Pancreas (tissue), 10 donors: ENCODE measurements around the gene RBM4. TPM values are rescaled to one million over a fixed set of nuclear protein-coding genes. Genes with fewer than 3 reads are reported as not detected.
A peak's percentile ranks its signal among the peaks of the same experiment; 100 is the strongest.

ENCODE experiments used
- ATAC-seq, 4 donors: fragments of 200-7000 bp; cut with Tn5 transposase; one replicate each; pipeline versions ENCODE4 v1.8.0 to v1.9.1; 2020; ENCODE audit warnings: mild to moderate bottlenecking in 4 of 4, moderate library complexity in 4 of 4
- DNase-seq, 6 donors: peaks; one replicate each; pipeline ENCODE4 v3.0.0-alpha.2; 2020
- FAIRE-seq: peaks from 2 replicates; lab custom pipeline; 2012; peaks lifted over from hg19 to GRCh38; lab: Jason Lieb, UNC
- H3K27ac ChIP-seq, 4 donors: fragments of 200-600 bp; sonication (generic); 1 replicate in 3 of 4; 2 replicates in 1 of 4; pipeline versions ENCODE4 v1.5.0 to v1.8.0; 2020
- H3K27me3 ChIP-seq, 4 donors: fragments of 200-600 bp; one replicate each; pipeline ENCODE4 v1.8.0; 2021
- H3K36me3 ChIP-seq, 3 donors: fragments of 200-600 bp; sonication (generic) in 1 of 3; one replicate each; pipeline versions ENCODE4 v1.5.0 to v1.8.0; 2020 to 2021
- H3K4me1 ChIP-seq, 3 donors: fragments of 200-600 bp; one replicate each; pipeline ENCODE4 v1.8.0; 2021
- H3K4me3 ChIP-seq, 4 donors: fragments of 200-600 bp; sonication (generic) in 2 of 4; one replicate each; pipeline versions ENCODE4 v1.5.0 to v1.8.0; 2020 to 2021
- H3K9me3 ChIP-seq, 4 donors: fragments of 200-600 bp; one replicate each; pipeline ENCODE4 v1.8.0; 2021
- CTCF ChIP-seq, 4 donors: fragments of 200-600 bp; sonication (generic) in 3 of 4; IDR thresholded peaks; one replicate each; pipeline versions ENCODE4 v1.5.0 to v1.8.0; 2021; ENCODE audit warnings: antibody characterized with exemption in 4 of 4
- WGBS, 2 donors: extraction: QIAGEN DNeasy Blood & Tissue Kit; methylation state at CpG; one replicate each; pipeline ENCODE4 v1.1.7; 2013; 5-methylcytosine and 5-hydroxymethylcytosine counted together
- intact Hi-C, 3 donors: fragments of 100-400 bp; cut with DNase I; formaldehyde crosslinking; loops; one replicate each; pipeline versions ENCODE4 v1.11.1 to v1.14.2; 2022
- polyA plus RNA-seq, 2 donors: library from polyadenylated mRNA; stranded (reverse); fragments of 200-250 nt; gene quantifications; one replicate each; pipeline ENCODE4 v1.2.3, GENCODE V29; 2013
- total RNA-seq, 6 donors: library from RNA; stranded (reverse); fragmentation: NEBNext Ultra II Directional in 4 of 6; extraction: Animal tissue kit (Norgen Biotek cat#: 25700) in 4 of 6; gene quantifications; one replicate each; pipeline versions ENCODE4 v1.2.1 to v1.2.4, GENCODE V29; 2021 to 2023
- donor health status: healthy with polysubstance abuse.
- donor health status: DM: no; HTN: no; CAD: no; lungs with moderate emphysema.
- donor health status: DM: no; HTN: no; CAD: no.
- donor health status: control.
- donor health status: control.
- donor health status: Bipolar disorder and iron deficiency.
- donor health status: DM: yes; HTN: yes; CAD: no.
- donor health status: DM: no; HTN: no; CAD: no.
- donor health status: DM: no; HTN: no; CAD: no.
- donor health status: DM: yes; HTN: yes; CAD: no.

Gene RBM4
- total and polyA plus RNA-seq, 8 donors: 47.5 to 84.2 (median 65.1) TPM

- intact Hi-C loops: no loop called here
- Histone ChIP-seq H3K9me3 (no peaks in the 10 kb centered on the region), H3K27me3 (no peaks in the 10 kb centered on the region), H3K36me3 (peaks cover 6 to 34% (median 33%) of the 10 kb centered on the region in 3 donors), H3K4me1 (no peaks in the 10 kb centered on the region), H3K27ac (no peak overlapping the region), H3K4me3 (no peak overlapping the region)
- TF ChIP-seq CTCF (IDR thresholded peaks at IDR 0.05): no peak
- no peak for FAIRE-seq
- no peak for DNase-seq
- no peak for ATAC-seq
- WGBS, 2 donors: 85 to 89% methylated on average over 2 of the region's 2 CpGs
Observed at GRCh38 chr11:66629356-66629755, 9.1 kb upstream of the RBM4 start.

- ATAC-seq: no peak
- 87 to 88% methylated on average over 6 of the region's 6 CpGs for WGBS, 2 donors
- TF ChIP-seq CTCF (IDR thresholded peaks at IDR 0.05): no peak
- intact Hi-C loops: no loop called here
- no peak for DNase-seq
- Histone ChIP-seq H3K27me3 (no peaks in the 10 kb centered on the region), H3K4me1 (no peaks in the 10 kb centered on the region), H3K27ac (no peak overlapping the region), H3K36me3 (peaks cover 0 to 9% (median 8%) of the 10 kb centered on the region in 3 donors), H3K4me3 (no peak overlapping the region), H3K9me3 (no peaks in the 10 kb centered on the region)
- no peak for FAIRE-seq
Observed at GRCh38 chr11:66631883-66632282, 6.6 kb upstream of the RBM4 start.

- TF ChIP-seq CTCF (IDR thresholded peaks at IDR 0.05): no peak
- intact Hi-C loops: no loop called here
- H3K27ac ChIP-seq: no peak overlapping the region
- peaks cover 0 to 5% (median 0%) of the 10 kb centered on the region in 3 donors for H3K4me1 ChIP-seq
- H3K9me3 ChIP-seq: no peaks in the 10 kb centered on the region
- DNase-seq: no peak
- H3K27me3 ChIP-seq: no peaks in the 10 kb centered on the region
- H3K36me3 ChIP-seq: no peaks in the 10 kb centered on the region
- ATAC-seq: no peak
- no peak for FAIRE-seq
- H3K4me3 ChIP-seq: no peak overlapping the region
- WGBS, 2 donors: 76% methylated on average over 2 of the region's 2 CpGs
Observed at GRCh38 chr11:66632952-66633351, 5.6 kb upstream of the RBM4 start.

- Histone ChIP-seq H3K4me1 (peaks cover 13 to 22% (median 17%) of the 10 kb centered on the region in 3 donors), H3K27ac (no peak overlapping the region), H3K36me3 (peaks cover 0 to 4% (median 2%) of the 10 kb centered on the region in 3 donors), H3K27me3 (no peaks in the 10 kb centered on the region), H3K4me3 (no peak overlapping the region), H3K9me3 (no peaks in the 10 kb centered on the region)
- 85 to 92% methylated on average over 3 of the region's 3 CpGs for WGBS, 2 donors
- ATAC-seq (no peak), FAIRE-seq (no peak), DNase-seq (no peak)
- TF ChIP-seq CTCF (IDR thresholded peaks at IDR 0.05): no peak
- intact Hi-C loops: no loop called here
Observed at GRCh38 chr11:66636411-66636810, 2.1 kb upstream of the RBM4 start.

GRCh38 chr11:66637557-66638176, 836 bp upstream of the RBM4 start:
- no peaks in the 10 kb centered on the region for H3K9me3 ChIP-seq
- FAIRE-seq (no peak), ATAC-seq (peak; percentile 3 to 11 (median 5)), DNase-seq (no peak)
- peak overlapping the region in 3 of 4 donors; percentile 4 to 77 (median 72) for H3K4me3 ChIP-seq
- peaks cover under 1 to 4% (median 2%) of the 10 kb centered on the region in 3 donors for H3K36me3 ChIP-seq
- H3K27ac ChIP-seq: peak overlapping the region; percentile 7 to 91 (median 66)
- intact Hi-C loops: no loop called here
- H3K27me3 ChIP-seq: no peaks in the 10 kb centered on the region
- peaks cover 26 to 34% (median 29%) of the 10 kb centered on the region in 3 donors for H3K4me1 ChIP-seq
- 50 to 53% methylated on average over 12 of the region's 12 CpGs for WGBS, 2 donors
- TF ChIP-seq CTCF (IDR thresholded peaks at IDR 0.05): no peak
